ENCODE data around the gene LRP5.

LRP5 gene

DNA sequence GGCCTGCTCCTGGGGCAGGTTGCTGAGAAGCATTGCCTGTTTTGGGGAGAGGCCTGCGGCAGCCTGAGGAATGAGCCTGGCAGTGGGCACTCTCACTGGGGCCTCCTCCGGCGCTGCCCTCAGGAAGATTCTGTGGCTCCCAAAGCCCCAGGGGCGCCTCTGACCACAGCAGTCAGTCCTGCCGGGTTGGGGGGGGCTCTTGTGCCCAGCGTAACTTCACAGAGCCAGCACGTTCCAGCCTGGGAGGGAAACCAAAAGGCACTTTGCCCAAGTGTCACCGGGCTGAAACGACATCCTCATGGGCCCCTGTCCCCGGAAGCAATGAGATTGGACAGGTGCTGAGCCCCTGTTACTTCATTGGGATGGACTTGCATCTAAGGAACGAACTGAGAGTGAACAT, 4.3 kb upstream of the LRP5 start:
- Histone ChIP-seq H3K79me2 (no peaks in the 10 kb centered on the region), H3K4me2 (ENCODE audit: low read length) (no peak overlapping the region), H3K36me3 (ENCODE audit: control insufficient read depth, insufficient read depth, low read length) (no peaks in the 10 kb centered on the region), H3K4me1 (no peaks in the 10 kb centered on the region), H3K9ac (no peak overlapping the region), H3K27ac (no peak overlapping the region), H3K4me3 (ENCODE audit: low read depth, low read length) (no peak overlapping the region), H3K9me3 (ENCODE audit: control insufficient read depth, low read length) (no peaks in the 10 kb centered on the region), H2AFZ (no peak overlapping the region), H3K27me3 (ENCODE audit: control insufficient read depth, insufficient read depth, low read length) (no peaks in the 10 kb centered on the region)
- TF ChIP-seq, protein P1, sequence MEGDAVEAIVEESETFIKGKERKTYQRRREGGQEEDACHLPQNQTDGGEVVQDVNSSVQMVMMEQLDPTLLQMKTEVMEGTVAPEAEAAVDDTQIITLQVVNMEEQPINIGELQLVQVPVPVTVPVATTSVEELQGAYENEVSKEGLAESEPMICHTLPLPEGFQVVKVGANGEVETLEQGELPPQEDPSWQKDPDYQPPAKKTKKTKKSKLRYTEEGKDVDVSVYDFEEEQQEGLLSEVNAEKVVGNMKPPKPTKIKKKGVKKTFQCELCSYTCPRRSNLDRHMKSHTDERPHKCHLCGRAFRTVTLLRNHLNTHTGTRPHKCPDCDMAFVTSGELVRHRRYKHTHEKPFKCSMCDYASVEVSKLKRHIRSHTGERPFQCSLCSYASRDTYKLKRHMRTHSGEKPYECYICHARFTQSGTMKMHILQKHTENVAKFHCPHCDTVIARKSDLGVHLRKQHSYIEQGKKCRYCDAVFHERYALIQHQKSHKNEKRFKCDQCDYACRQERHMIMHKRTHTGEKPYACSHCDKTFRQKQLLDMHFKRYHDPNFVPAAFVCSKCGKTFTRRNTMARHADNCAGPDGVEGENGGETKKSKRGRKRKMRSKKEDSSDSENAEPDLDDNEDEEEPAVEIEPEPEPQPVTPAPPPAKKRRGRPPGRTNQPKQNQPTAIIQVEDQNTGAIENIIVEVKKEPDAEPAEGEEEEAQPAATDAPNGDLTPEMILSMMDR (IDR thresholded peaks at IDR 0.05) = no peak

GRCh38 chr11:68309621-68310185, 2.7 kb upstream of the LRP5 start:
- Histone ChIP-seq H3K9me3 (ENCODE audit: control insufficient read depth, low read length) (no peaks in the 10 kb centered on the region), H3K27me3 (ENCODE audit: control insufficient read depth, insufficient read depth, low read length) (no peaks in the 10 kb centered on the region), H2AFZ (no peak overlapping the region), H3K36me3 (ENCODE audit: control insufficient read depth, insufficient read depth, low read length) (no peaks in the 10 kb centered on the region), H3K79me2 (no peaks in the 10 kb centered on the region), H3K27ac (no peak overlapping the region), H3K4me2 (ENCODE audit: low read length) (no peak overlapping the region), H3K4me1 (peaks cover 3% of the 10 kb centered on the region), H3K9ac (no peak overlapping the region), H3K4me3 (ENCODE audit: low read depth, low read length) (no peak overlapping the region)
- TF ChIP-seq, protein P1 (IDR thresholded peaks at IDR 0.05) = no peak

DNA sequence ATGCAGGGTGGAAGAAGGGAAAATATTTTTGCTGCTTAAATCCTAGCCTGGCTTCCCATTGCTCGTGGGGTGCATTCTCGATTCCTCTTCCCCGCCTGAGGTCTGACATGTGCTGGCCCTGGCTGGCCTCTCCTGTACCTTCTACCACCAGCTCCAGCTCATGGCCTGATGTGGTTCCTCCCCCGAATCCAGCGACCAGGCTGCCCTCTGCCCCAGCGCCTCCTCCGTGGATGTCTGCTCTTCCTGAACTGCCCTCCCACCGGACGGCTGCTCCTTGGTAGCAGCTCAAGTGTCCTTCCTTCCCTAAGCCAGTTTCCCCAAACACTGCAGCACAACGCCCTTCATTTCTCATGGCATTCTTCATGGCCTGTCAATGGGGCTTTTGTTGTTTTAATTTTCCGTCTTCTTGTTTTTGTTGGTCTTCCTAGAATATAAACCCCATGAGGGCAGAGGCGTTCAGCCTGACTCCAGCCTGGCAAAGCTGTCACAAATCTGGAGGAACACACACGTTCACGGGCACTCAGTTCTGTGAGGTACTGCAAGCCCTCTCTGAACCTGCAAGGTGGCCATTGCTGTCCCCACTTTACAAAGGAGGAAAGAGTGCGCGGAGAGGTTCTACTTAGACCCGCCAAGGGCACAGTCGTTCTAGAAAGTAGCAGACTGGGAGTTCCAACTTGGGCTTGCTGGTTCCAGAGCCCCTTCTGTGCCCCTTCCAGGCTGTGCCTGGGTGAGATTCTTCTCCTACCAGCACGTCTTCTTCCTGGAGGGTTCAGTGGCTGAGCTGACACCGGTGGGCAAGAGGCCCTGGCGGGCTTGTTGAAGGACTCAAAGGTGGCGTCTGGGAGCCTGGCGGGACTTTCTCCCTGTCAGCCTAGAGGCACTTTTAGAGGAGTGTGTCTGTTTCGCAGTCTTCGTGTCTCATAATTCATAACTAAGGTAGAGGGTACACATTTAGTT, 953 bp upstream of the LRP5 start:
- TF ChIP-seq, protein P1 (IDR thresholded peaks at IDR 0.05) = no peak
- H3K9me3 ChIP-seq (ENCODE audit: control insufficient read depth, low read length) = no peaks in the 10 kb centered on the region
- no peaks in the 10 kb centered on the region for H3K27me3 ChIP-seq (ENCODE audit: control insufficient read depth, insufficient read depth, low read length)
- H3K36me3 ChIP-seq (ENCODE audit: control insufficient read depth, insufficient read depth, low read length) = no peaks in the 10 kb centered on the region
- H2AFZ ChIP-seq = no peak overlapping the region
- H3K9ac ChIP-seq = no peak overlapping the region
- H3K4me2 ChIP-seq (ENCODE audit: low read length) = no peak overlapping the region
- H3K4me1 ChIP-seq = peaks cover 6% of the 10 kb centered on the region
- no peak overlapping the region for H3K27ac ChIP-seq
- H3K79me2 ChIP-seq = peaks cover 6% of the 10 kb centered on the region
- H3K4me3 ChIP-seq (ENCODE audit: low read depth, low read length) = peak overlapping the region; percentile 22

DNA sequence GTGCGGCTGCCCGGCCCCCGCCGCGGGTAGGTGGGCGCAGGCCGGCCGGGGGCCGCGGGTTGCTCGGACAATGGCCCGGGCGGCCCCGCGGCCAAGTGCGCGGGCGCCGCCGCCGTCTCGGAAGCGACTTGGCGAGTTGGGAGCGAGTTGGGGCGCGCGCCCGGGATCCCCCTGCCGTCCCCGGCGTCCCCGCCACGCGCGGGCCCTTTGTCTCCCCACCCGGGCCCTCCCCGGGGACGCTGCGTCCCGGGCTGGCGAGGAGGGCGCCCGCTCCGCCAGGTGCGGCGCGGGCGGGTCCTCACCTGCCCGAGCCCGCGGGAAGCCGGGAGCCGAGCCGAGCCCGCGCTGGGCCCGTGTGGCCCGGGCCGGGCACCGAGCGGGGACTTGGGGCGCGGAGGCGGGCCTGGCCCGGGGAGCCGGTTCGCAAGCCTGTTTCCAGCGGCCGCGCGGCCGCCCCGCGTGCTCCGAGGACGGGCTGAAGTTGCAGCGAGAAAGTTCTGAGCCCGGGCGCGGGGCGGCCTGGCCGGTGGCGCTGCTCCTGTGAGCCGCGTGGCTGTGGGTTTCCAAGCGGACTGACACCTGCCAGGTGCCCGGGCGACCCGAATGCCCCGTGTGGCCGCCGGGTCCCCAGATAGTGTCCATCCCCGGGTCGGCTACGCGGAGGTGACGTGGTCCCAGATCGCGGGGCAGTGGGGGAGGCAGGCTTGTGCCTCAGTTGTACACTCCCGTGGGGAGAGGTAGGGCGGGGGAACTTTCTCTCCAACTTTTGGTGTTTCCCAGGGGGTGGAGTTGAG, 586 bp downstream of the LRP5 start:
- H3K27ac ChIP-seq = no peak overlapping the region

More for the DNA sequence above, 586 bp downstream of the LRP5 start:
- H2AFZ ChIP-seq = peak overlapping the region; percentile 44
- H3K9me3 ChIP-seq (ENCODE audit: control insufficient read depth, low read length) = no peaks in the 10 kb centered on the region
- peak overlapping the region; percentile 52 for H3K4me3 ChIP-seq (ENCODE audit: low read depth, low read length)
- no peak overlapping the region for H3K9ac ChIP-seq
- peak overlapping the region; percentile 80 for H3K4me2 ChIP-seq (ENCODE audit: low read length)
- H3K4me1 ChIP-seq = peaks cover 6% of the 10 kb centered on the region
- H3K79me2 ChIP-seq = peaks cover 17% of the 10 kb centered on the region
- TF ChIP-seq, protein P1 (IDR thresholded peaks at IDR 0.05) = no peak
- no peaks in the 10 kb centered on the region for H3K27me3 ChIP-seq (ENCODE audit: control insufficient read depth, insufficient read depth, low read length)
- no peaks in the 10 kb centered on the region for H3K36me3 ChIP-seq (ENCODE audit: control insufficient read depth, insufficient read depth, low read length)
